ENCODE measurements around the gene KDM4B.

KDM4B gene

GRCh38 chr19:5096536-5096935 is 127.6 kb downstream of the KDM4B start:
- H3K79me2 ChIP-seq (ENCODE audit: insufficient read depth, low read length) = no peaks in the 10 kb centered on the region
- H3K9me3 ChIP-seq (ENCODE audit: insufficient read depth, low read length, severe bottlenecking) = peaks cover 38% of the 10 kb centered on the region
- no peak overlapping the region for H3K4me3 ChIP-seq (ENCODE audit: low read depth in 1 of 2, low read length in 2 of 2)
- no peaks in the 10 kb centered on the region for H3K4me1 ChIP-seq (ENCODE audit: insufficient read depth, low read length)
- no peak for DNase-seq
- H3K27me3 ChIP-seq (ENCODE audit: insufficient read depth, low read length, poor library complexity) = no peaks in the 10 kb centered on the region
- H3K36me3 ChIP-seq (ENCODE audit: insufficient read depth, low read length) = peaks cover 74% of the 10 kb centered on the region
- no peak overlapping the region for H3K9ac ChIP-seq (ENCODE audit: low read depth, low read length)
- TF ChIP-seq CTCF (IDR thresholded peaks at IDR 0.05; ENCODE audit: borderline replicate concordance, extremely low read depth, low read length, poor library complexity, severe bottlenecking) = no peak
- TF ChIP-seq EZH2 (IDR thresholded peaks at IDR 0.05; ENCODE audit: borderline replicate concordance, low read depth, low read length, severe bottlenecking) = no peak
- no peak overlapping the region for H3K27ac ChIP-seq (ENCODE audit: low read length)
- H3K4me2 ChIP-seq (ENCODE audit: insufficient read depth, low read length) = no peak overlapping the region
- ATAC-seq (ENCODE audit: insufficient read depth, low read depth) = no peak
- peaks cover 10% of the 10 kb centered on the region; the same call in 1 of the 2 replicates for H4K20me1 ChIP-seq (ENCODE audit: insufficient read depth, low read length)
- H2AFZ ChIP-seq (ENCODE audit: low read depth, low read length) = no peak overlapping the region

- no peaks in the 10 kb centered on the region for H3K79me2 ChIP-seq (ENCODE audit: insufficient read depth, low read length)
- H3K27ac ChIP-seq (ENCODE audit: low read length) = no peak overlapping the region
- H3K9me3 ChIP-seq (ENCODE audit: insufficient read depth, low read length, severe bottlenecking) = peaks cover 38% of the 10 kb centered on the region
- no peaks in the 10 kb centered on the region for H3K27me3 ChIP-seq (ENCODE audit: insufficient read depth, low read length, poor library complexity)
- no peak overlapping the region for H2AFZ ChIP-seq (ENCODE audit: low read depth, low read length)
- H3K4me3 ChIP-seq (ENCODE audit: low read depth in 1 of 2, low read length in 2 of 2) = no peak overlapping the region
- TF ChIP-seq EZH2 (IDR thresholded peaks at IDR 0.05; ENCODE audit: borderline replicate concordance, low read depth, low read length, severe bottlenecking) (no peak), CTCF (IDR thresholded peaks at IDR 0.05; ENCODE audit: borderline replicate concordance, extremely low read depth, low read length, poor library complexity, severe bottlenecking) (no peak)
- peaks cover 79% of the 10 kb centered on the region for H3K36me3 ChIP-seq (ENCODE audit: insufficient read depth, low read length)
- no peak for DNase-seq
- H4K20me1 ChIP-seq (ENCODE audit: insufficient read depth, low read length) = peaks cover 10% of the 10 kb centered on the region; the same call in 1 of the 2 replicates
- H3K9ac ChIP-seq (ENCODE audit: low read depth, low read length) = no peak overlapping the region
- H3K4me1 ChIP-seq (ENCODE audit: insufficient read depth, low read length) = no peaks in the 10 kb centered on the region
- no peak for ATAC-seq (ENCODE audit: insufficient read depth, low read depth)
- no peak overlapping the region for H3K4me2 ChIP-seq (ENCODE audit: insufficient read depth, low read length)
Observed at GRCh38 chr19:5097331-5097930, 128.5 kb downstream of the KDM4B start.

GRCh38 chr19:5097959-5098623 is 129.2 kb downstream of the KDM4B start:
- DNase-seq (no peak), ATAC-seq (ENCODE audit: insufficient read depth, low read depth) (no peak)
- peaks cover 78% of the 10 kb centered on the region for H3K36me3 ChIP-seq (ENCODE audit: insufficient read depth, low read length)
- H3K9me3 ChIP-seq (ENCODE audit: insufficient read depth, low read length, severe bottlenecking) = peaks cover 38% of the 10 kb centered on the region
- H2AFZ ChIP-seq (ENCODE audit: low read depth, low read length) = no peak overlapping the region
- no peak overlapping the region for H3K4me3 ChIP-seq (ENCODE audit: low read depth in 1 of 2, low read length in 2 of 2)
- peaks cover 6% of the 10 kb centered on the region; the same call in 1 of the 2 replicates for H4K20me1 ChIP-seq (ENCODE audit: insufficient read depth, low read length)
- no peak overlapping the region for H3K27ac ChIP-seq (ENCODE audit: low read length)
- no peaks in the 10 kb centered on the region for H3K79me2 ChIP-seq (ENCODE audit: insufficient read depth, low read length)
- no peaks in the 10 kb centered on the region for H3K4me1 ChIP-seq (ENCODE audit: insufficient read depth, low read length)
- H3K9ac ChIP-seq (ENCODE audit: low read depth, low read length) = no peak overlapping the region
- no peak overlapping the region for H3K4me2 ChIP-seq (ENCODE audit: insufficient read depth, low read length)
- TF ChIP-seq CTCF (IDR thresholded peaks at IDR 0.05; ENCODE audit: borderline replicate concordance, extremely low read depth, low read length, poor library complexity, severe bottlenecking) (no peak), EZH2 (IDR thresholded peaks at IDR 0.05; ENCODE audit: borderline replicate concordance, low read depth, low read length, severe bottlenecking) (no peak)
- H3K27me3 ChIP-seq (ENCODE audit: insufficient read depth, low read length, poor library complexity) = no peaks in the 10 kb centered on the region

All from DND-41 (cell line).